ENCODE results near the gene EFNA5.

- TF ChIP-seq, protein P1, sequence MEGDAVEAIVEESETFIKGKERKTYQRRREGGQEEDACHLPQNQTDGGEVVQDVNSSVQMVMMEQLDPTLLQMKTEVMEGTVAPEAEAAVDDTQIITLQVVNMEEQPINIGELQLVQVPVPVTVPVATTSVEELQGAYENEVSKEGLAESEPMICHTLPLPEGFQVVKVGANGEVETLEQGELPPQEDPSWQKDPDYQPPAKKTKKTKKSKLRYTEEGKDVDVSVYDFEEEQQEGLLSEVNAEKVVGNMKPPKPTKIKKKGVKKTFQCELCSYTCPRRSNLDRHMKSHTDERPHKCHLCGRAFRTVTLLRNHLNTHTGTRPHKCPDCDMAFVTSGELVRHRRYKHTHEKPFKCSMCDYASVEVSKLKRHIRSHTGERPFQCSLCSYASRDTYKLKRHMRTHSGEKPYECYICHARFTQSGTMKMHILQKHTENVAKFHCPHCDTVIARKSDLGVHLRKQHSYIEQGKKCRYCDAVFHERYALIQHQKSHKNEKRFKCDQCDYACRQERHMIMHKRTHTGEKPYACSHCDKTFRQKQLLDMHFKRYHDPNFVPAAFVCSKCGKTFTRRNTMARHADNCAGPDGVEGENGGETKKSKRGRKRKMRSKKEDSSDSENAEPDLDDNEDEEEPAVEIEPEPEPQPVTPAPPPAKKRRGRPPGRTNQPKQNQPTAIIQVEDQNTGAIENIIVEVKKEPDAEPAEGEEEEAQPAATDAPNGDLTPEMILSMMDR (IDR thresholded peaks at IDR 0.05) = no peak
- no peak for TF ChIP-seq POLR2A (IDR thresholded peaks at IDR 0.05)
- TF ChIP-seq POLR2AphosphoS5 (IDR thresholded peaks at IDR 0.05) = no peak
Observed at GRCh38 chr5:107676702-107677101, 6.0 kb upstream of the EFNA5 start.

Measured in prostate gland (tissue), 2 donors.